HCT116 (cell line): ENCODE data around the gene GTF2I. TPM values are rescaled to one million over a fixed set of nuclear protein-coding genes. Genes with fewer than 3 reads are reported as not detected.

ENCODE experiments used
- ATAC-seq: fragments of 200-7000 bp; cut with Tn5 transposase; 2 replicates; pipeline ENCODE4 v1.9.1; 2020; ENCODE audit warnings: mild to moderate bottlenecking, moderate library complexity
- BruUV-seq: library from RNA; stranded (reverse); fragments of 400-500 nt; replicated peaks from 2 replicates; lab custom pipeline; 2021; lab: Mats Ljungman, UMichigan
- CTCF ChIA-PET: fragments of 300-600 bp; sonication (Branson Sonifier 250); formaldehyde crosslinking; loops from one replicate; lab custom pipeline; 2021; ENCODE audit warnings: antibody characterized with exemption; lab: Charles Lee
- POLR2A ChIA-PET: fragments of 300-600, 350-600 bp; sonication (Branson Sonifier 250); formaldehyde crosslinking; loops from one replicate; lab custom pipeline; 2021; ENCODE audit warnings: antibody characterized with exemption; lab: Charles Lee
- RAD21 ChIA-PET, 2 experiments: fragments of 300-600 bp; sonication (Branson Sonifier 250); formaldehyde crosslinking; loops; one replicate each; lab custom pipeline; 2023; ENCODE audit warnings: low total read pairs in 2 of 2; ENCODE audit not compliant: uncharacterized antibody in 2 of 2, unreplicated experiment in 2 of 2, low non-redundant PET in 1 of 2; lab: Charles Lee
- DNase-seq: peaks from one replicate; pipeline ENCODE4 v3.0.0-alpha.2; 2010; ENCODE audit warnings: low read depth, low spot score
- H2AFZ ChIP-seq: fragments of 200-600 bp; shearing (Covaris generic), sonication (generic); 2 replicates; pipeline ENCODE4 v1.6.1; 2017; ENCODE audit warnings: low read depth, mixed run types, mixed read lengths, antibody characterized with exemption, low read length; ENCODE audit not compliant: poor library complexity, severe bottlenecking
- H3K27ac ChIP-seq: 2 replicates; pipeline ENCODE4 v1.5.1; 2012; ENCODE audit warnings: low read depth, low read length
- H3K27me3 ChIP-seq: fragments of 200-600 bp; sonication (generic); 2 replicates; pipeline ENCODE4 v1.6.1; 2016; ENCODE audit warnings: mixed run types, low read length, mixed read lengths; ENCODE audit not compliant: insufficient read depth
- H3K36me3 ChIP-seq, 2 experiments: fragments of 200-500 bp in 1 of 2; fragments of 200-600 bp in 1 of 2; sonication (Bioruptor generic) in 1 of 2; sonication (generic) in 1 of 2; 2 replicates each; pipeline versions ENCODE4 v1.5.1 to v1.6.1; 2014 to 2016; ENCODE audit warnings: low read length in 2 of 2, inconsistent platforms in 1 of 2, mixed read lengths in 1 of 2, mixed run types in 1 of 2; ENCODE audit not compliant: insufficient read depth in 2 of 2, control insufficient read depth in 1 of 2
- H3K4me1 ChIP-seq, 2 experiments: fragments of 200-600 bp in 1 of 2; sonication (generic) in 1 of 2; 2 replicates each; pipeline versions ENCODE4 v1.5.1 to v1.6.1; 2012 to 2017; ENCODE audit warnings: low read length in 2 of 2, inconsistent platforms in 1 of 2, mild to moderate bottlenecking in 1 of 2, mixed read lengths in 1 of 2, mixed run types in 1 of 2, moderate library complexity in 1 of 2; ENCODE audit not compliant: insufficient read depth in 2 of 2, control insufficient read depth in 1 of 2
- H3K4me2 ChIP-seq: fragments of 200-600 bp; sonication (generic); 2 replicates; pipeline ENCODE4 v1.6.1; 2017; ENCODE audit warnings: mixed run types, low read length, mixed read lengths
- H3K4me3 ChIP-seq, 2 experiments: fragments of 200-600 bp in 1 of 2; sonication (generic) in 1 of 2; replicated peaks in 1 of 2; 2 replicates each; pipeline ENCODE4 v1.5.1; 2011 to 2016; ENCODE audit warnings: low read length in 2 of 2, control low read depth in 1 of 2, low read depth in 1 of 2, mild to moderate bottlenecking in 1 of 2, mixed read lengths in 1 of 2, mixed run types in 1 of 2
- H3K79me2 ChIP-seq: fragments of 200-600 bp; sonication (generic); 2 replicates; pipeline ENCODE4 v1.6.1; 2017; ENCODE audit warnings: mild to moderate bottlenecking, mixed run types, low read length, moderate library complexity, mixed read lengths; ENCODE audit not compliant: insufficient read depth
- H3K9ac ChIP-seq: fragments of 200-600 bp; sonication (generic); 2 replicates; pipeline ENCODE4 v1.6.1; 2016; ENCODE audit warnings: low read length, mixed read lengths
- H3K9me2 ChIP-seq: fragments of 200-600 bp; sonication (generic), shearing (Covaris generic); 2 replicates; pipeline ENCODE4 v1.6.1; 2017; ENCODE audit warnings: mixed run types, mild to moderate bottlenecking, moderate library complexity; ENCODE audit not compliant: insufficient read depth
- H3K9me3 ChIP-seq, 2 experiments: fragments of 200-500 bp in 1 of 2; fragments of 200-600 bp in 1 of 2; sonication (Bioruptor generic) in 1 of 2; sonication (generic) in 1 of 2; 2 replicates each; pipeline ENCODE4 v1.6.1; 2014 to 2017; ENCODE audit warnings: low read length in 2 of 2, mixed read lengths in 2 of 2, inconsistent platforms in 1 of 2, low read depth in 1 of 2, mild to moderate bottlenecking in 1 of 2, mixed run types in 1 of 2, moderate library complexity in 1 of 2; ENCODE audit not compliant: control insufficient read depth in 1 of 2, insufficient read depth in 1 of 2
- H4K20me1 ChIP-seq: fragments of 200-600 bp; sonication (generic), shearing (Covaris generic); 2 replicates; pipeline ENCODE4 v1.6.1; 2017; ENCODE audit warnings: mixed run types, mild to moderate bottlenecking, moderate library complexity; ENCODE audit not compliant: insufficient read depth
- ELF1 ChIP-seq: IDR thresholded peaks from 2 replicates; pipeline ENCODE4 v1.6.1; 2012; ENCODE audit warnings: low read depth, borderline replicate concordance
- EZH2 ChIP-seq: fragments of 200-600 bp; sonication (generic); IDR thresholded peaks from 2 replicates; pipeline ENCODE4 v1.6.1; 2017; ENCODE audit warnings: antibody characterized with exemption, mixed run types
- POLR2AphosphoS5 ChIP-seq: IDR thresholded peaks from 2 replicates; pipeline ENCODE4 v1.6.1; 2011; ENCODE audit warnings: mild to moderate bottlenecking, low read depth, low read length, moderate library complexity
- RAD21 ChIP-seq: IDR thresholded peaks from 2 replicates; pipeline ENCODE4 v1.6.1; 2012; ENCODE audit warnings: low read depth, mild to moderate bottlenecking
- TCF7L2 ChIP-seq: IDR thresholded peaks from 2 replicates; pipeline ENCODE4 v1.7.0; 2011; ENCODE audit warnings: borderline replicate concordance, inconsistent platforms; ENCODE audit not compliant: insufficient read depth, insufficient read length; ENCODE audit errors: extremely low read depth
- YY1 ChIP-seq: IDR thresholded peaks from 2 replicates; pipeline ENCODE4 v1.6.1; 2011; ENCODE audit warnings: low read length, low read depth, moderate library complexity, mild to moderate bottlenecking; ENCODE audit not compliant: insufficient replicate concordance; ENCODE audit errors: extremely low read depth
- intact Hi-C: fragments of 100-400 bp; cut with micrococcal nuclease; formaldehyde crosslinking; loops from 2 replicates; pipeline ENCODE4 v1.10.0; 2022
- total RNA-seq: library from RNA; stranded (reverse); gene quantifications from one replicate; pipeline ENCODE4 v1.2.1, GENCODE V29; 2021; ENCODE audit not compliant: unreplicated experiment
- TF ChIP-seq, protein P1 (sequence below), 3 experiments: fragments of 200-600 bp in 1 of 3; sonication (generic) in 1 of 3; IDR thresholded peaks in 2 of 3; conservative IDR thresholded peaks in 1 of 3; 2 replicates each; pipeline ENCODE4 v1.5.1; 2012 to 2017; ENCODE audit warnings: low read depth in 2 of 3, low read length in 2 of 3, antibody characterized with exemption in 1 of 3, borderline replicate concordance in 1 of 3, control low read depth in 1 of 3, mild to moderate bottlenecking in 1 of 3, mixed read lengths in 1 of 3, mixed run types in 1 of 3, moderate library complexity in 1 of 3; ENCODE audit not compliant: insufficient read depth in 1 of 3
- TF ChIP-seq, protein P2 (sequence below): IDR thresholded peaks from 2 replicates; pipeline ENCODE4 v1.6.1; 2012; ENCODE audit warnings: low read depth
- TF ChIP-seq, protein P3 (sequence below): IDR thresholded peaks from 2 replicates; pipeline ENCODE4 v1.6.1; 2012
- TF ChIP-seq, protein P4 (sequence below): IDR thresholded peaks from 2 replicates; pipeline ENCODE4 v1.6.1; 2012

GTF2I gene
- total RNA-seq, 1 experiment from 2014 or later = 164 TPM

DNA sequence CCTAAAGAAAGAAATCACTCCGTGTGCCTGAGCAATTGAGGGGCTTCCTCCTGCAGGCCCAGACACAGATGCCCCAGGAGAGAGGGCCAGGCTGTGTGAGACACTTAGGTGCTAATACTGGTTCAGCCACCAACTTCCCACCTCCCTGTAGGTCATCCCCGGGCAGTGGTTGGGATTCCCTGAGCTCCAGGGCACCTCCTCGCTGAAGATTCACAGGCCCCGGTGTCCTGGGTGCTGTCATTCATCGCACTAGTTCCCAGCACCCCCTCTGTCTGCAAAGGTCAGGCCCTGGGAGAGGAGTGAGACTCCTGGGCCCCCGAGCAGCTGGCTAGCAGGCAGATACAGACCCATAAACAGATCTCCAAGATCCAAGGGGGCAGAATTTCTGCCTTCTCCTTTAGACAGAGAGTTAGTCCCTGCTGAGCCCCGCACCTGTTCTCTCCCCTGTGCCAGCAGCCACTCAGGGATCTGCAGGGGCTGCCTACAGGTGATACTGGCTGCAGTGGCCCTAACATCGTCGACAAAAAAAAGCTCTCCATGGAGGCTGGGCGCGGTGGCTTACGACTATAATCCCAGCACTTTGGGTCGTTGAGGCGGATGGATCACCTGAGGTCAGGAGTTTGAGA is 38.2 kb upstream of the GTF2I start:
- Histone ChIP-seq H3K9ac (no peak overlapping the region), H2AFZ (no peak overlapping the region), H3K36me3 (no peaks in the 10 kb centered on the region), H3K4me1 (peaks cover 6% of the 10 kb centered on the region in 2 experiments; a peak in 1 of 4 replicates), H4K20me1 (no peaks in the 10 kb centered on the region), H3K27me3 (no peaks in the 10 kb centered on the region), H3K9me2 (no peaks in the 10 kb centered on the region), H3K27ac (no peak overlapping the region), H3K79me2 (no peaks in the 10 kb centered on the region), H3K4me2 (no peak overlapping the region), H3K9me3 (no peaks in the 10 kb centered on the region), H3K4me3 (no peak overlapping the region)
- intact Hi-C loops = no loop called here
- CTCF ChIA-PET = no interaction called here
- RAD21 ChIA-PET = no interaction called here
- DNase-seq = no peak
- POLR2A ChIA-PET = no interaction called here
- no TSS peak for BruUV-seq
- TF ChIP-seq, protein P1, sequence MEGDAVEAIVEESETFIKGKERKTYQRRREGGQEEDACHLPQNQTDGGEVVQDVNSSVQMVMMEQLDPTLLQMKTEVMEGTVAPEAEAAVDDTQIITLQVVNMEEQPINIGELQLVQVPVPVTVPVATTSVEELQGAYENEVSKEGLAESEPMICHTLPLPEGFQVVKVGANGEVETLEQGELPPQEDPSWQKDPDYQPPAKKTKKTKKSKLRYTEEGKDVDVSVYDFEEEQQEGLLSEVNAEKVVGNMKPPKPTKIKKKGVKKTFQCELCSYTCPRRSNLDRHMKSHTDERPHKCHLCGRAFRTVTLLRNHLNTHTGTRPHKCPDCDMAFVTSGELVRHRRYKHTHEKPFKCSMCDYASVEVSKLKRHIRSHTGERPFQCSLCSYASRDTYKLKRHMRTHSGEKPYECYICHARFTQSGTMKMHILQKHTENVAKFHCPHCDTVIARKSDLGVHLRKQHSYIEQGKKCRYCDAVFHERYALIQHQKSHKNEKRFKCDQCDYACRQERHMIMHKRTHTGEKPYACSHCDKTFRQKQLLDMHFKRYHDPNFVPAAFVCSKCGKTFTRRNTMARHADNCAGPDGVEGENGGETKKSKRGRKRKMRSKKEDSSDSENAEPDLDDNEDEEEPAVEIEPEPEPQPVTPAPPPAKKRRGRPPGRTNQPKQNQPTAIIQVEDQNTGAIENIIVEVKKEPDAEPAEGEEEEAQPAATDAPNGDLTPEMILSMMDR (IDR thresholded peaks at IDR 0.05 in 2 of 3, conservative IDR thresholded peaks at IDR 0.05 in 1 of 3; ENCODE audit: borderline replicate concordance in 1 of 3, insufficient read depth in 1 of 3, low read depth in 2 of 3, low read length in 2 of 3) = no peak
- TF ChIP-seq, protein P2, sequence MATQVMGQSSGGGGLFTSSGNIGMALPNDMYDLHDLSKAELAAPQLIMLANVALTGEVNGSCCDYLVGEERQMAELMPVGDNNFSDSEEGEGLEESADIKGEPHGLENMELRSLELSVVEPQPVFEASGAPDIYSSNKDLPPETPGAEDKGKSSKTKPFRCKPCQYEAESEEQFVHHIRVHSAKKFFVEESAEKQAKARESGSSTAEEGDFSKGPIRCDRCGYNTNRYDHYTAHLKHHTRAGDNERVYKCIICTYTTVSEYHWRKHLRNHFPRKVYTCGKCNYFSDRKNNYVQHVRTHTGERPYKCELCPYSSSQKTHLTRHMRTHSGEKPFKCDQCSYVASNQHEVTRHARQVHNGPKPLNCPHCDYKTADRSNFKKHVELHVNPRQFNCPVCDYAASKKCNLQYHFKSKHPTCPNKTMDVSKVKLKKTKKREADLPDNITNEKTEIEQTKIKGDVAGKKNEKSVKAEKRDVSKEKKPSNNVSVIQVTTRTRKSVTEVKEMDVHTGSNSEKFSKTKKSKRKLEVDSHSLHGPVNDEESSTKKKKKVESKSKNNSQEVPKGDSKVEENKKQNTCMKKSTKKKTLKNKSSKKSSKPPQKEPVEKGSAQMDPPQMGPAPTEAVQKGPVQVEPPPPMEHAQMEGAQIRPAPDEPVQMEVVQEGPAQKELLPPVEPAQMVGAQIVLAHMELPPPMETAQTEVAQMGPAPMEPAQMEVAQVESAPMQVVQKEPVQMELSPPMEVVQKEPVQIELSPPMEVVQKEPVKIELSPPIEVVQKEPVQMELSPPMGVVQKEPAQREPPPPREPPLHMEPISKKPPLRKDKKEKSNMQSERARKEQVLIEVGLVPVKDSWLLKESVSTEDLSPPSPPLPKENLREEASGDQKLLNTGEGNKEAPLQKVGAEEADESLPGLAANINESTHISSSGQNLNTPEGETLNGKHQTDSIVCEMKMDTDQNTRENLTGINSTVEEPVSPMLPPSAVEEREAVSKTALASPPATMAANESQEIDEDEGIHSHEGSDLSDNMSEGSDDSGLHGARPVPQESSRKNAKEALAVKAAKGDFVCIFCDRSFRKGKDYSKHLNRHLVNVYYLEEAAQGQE = no peak
- TF ChIP-seq, protein P3, sequence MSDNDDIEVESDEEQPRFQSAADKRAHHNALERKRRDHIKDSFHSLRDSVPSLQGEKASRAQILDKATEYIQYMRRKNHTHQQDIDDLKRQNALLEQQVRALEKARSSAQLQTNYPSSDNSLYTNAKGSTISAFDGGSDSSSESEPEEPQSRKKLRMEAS = no peak
- TF ChIP-seq POLR2AphosphoS5 (no peak), YY1 (no peak), ELF1 (no peak), EZH2 (no peak), TCF7L2 (no peak), RAD21 (no peak)
- TF ChIP-seq, protein P4, sequence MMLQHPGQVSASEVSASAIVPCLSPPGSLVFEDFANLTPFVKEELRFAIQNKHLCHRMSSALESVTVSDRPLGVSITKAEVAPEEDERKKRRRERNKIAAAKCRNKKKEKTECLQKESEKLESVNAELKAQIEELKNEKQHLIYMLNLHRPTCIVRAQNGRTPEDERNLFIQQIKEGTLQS = no peak
- ATAC-seq = no peak
